Activated T-cell treated with anti-CD3 and anti-CD28 coated beads, Interleukin-2, amount 50 U/mL, for 1 hour (primary cell): ENCODE data around the gene MN1.
"Not testable (repeated sequence)": the region's sequence is repeated elsewhere in the genome, so short reads cannot be mapped to it uniquely, and the experiment has no call there.

ENCODE experiments used
- DNase-seq: peaks from one replicate; pipeline ENCODE4 v3.0.0-alpha.2; 2020

The MN1 gene

DNA sequence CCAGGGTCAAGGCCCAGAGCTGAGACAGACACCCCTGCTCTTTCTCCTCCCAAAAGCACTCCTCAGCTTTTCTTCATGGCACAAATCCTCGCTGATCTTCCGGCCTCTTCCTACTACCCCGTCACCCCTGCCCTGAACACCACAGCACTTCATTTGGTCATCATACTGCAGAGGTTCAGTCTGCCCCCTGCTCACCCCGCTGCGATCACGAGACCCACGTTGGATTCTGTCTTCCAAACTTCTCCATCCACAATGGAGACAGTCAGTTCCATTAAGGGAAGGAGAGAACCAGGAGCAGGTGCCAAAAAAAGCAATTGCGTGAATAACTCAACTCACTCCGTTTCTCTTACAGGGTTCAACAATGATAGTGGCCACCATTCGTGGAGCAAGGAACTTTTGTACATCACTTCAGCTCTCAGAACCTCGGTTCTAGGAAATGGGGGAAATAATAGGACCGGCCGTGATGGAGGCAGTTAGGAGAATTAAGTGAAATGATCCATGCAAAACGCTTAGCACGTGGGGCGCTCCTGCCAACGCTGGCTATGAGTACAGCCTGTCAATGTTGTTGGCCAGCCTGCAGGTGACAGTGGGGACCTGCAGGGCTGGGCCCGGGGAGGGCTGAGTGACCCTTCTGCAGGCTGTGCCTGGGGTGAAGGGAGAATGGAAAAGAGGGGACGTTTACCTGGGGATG lies 45.9 kb downstream of the MN1 start:
- DNase-seq: no peak

DNA sequence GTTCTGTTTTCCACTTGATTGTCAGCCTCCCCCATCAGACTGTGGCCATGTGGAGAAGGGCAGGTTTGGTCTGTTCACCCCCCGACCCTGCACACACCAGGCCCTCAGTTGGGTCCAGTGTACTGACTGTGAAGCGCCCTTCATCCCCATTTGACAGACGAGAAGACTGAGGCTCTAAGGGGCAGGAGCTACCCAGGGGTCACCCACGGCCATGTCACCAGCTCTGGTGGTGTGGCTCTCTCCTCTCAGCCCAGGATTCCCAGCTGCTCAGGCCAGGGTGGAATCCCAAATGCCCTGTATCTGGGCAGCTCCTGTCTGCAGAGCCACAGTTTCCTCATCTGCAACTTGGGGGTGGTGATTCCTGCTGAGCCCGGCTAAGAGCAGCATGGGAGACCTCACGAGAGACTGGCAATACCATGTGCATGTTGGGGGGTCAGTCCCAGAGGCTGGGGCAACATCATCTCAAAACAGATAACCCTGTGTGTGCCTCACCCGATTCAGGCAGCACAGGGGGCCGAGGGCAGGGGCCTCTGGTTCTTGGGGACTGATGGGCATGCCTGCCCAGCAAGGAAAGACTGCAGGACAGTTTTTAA lies 46.6 kb downstream of the MN1 start:
- DNase-seq: no peak

DNA sequence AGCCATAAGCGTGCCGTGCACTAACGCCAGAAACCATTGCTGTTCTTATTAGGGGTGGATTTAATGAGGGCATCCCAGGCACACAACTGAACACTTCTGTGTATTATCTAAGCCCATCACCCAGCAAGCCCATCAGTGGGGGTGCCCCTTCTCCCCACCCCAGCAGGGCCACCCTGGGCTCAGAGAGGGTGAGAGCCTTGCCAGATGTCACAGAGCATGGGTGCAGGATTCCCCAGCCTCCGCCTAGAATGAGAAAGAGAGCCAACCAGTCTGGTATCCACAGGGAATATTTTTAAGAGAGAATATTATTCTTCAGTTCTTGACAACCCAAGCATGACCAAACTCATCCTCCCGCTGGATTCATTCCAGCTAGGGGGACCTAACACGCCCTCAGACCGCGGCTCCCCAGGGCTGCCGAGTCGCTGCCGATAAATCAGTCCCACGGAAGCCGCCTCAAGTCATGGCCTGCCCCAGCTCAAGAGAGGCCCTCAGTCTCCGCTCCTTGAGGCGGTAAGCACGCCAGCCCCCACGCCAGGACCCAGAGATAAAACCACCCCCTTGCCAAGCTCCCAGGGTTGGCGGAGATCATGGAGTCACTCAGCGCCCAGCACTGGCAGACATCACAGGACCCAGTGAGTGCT lies 47.2 kb downstream of the MN1 start:
- DNase-seq: no peak

DNA sequence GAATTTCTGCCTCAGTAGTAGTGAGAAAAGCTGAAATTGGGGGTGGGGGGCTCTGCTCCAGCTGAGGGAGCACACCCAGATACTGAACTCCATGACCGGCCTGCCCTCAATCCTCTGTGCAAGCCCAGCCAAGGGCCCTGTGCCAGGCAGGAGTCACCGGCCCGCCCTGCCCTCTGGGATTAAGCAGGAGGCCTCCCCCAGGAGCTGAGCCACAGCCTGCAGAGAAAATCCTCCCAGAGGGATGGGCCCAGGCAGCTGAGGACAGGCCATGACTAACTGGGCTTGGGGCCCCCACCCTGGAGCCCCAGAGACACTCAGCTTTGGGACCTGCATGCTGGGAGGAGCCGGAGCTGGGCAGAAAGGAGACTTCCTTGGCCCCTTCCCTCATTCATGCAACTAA lies 48.8 kb downstream of the MN1 start:
- DNase-seq: no peak

DNA sequence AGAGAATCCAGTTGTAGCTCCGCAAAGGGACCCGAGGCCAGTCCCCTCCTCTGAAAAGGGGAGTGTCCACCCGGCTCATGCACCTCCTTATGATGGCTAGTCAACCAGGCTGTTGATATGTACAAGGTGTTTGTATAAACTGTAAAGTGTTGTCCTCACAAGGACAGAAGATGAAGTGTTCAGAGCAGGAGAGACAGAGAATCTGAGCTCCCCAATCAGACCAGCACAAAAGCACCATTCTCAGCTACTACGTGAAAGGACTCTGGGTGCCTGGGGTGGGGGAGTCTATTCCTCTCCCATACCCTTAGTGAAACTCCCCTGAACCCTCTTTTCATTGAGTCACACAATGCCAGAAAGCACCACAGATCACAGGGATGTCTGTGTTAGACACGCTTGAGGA lies 49.4 kb downstream of the MN1 start:
- DNase-seq: no peak

DNA sequence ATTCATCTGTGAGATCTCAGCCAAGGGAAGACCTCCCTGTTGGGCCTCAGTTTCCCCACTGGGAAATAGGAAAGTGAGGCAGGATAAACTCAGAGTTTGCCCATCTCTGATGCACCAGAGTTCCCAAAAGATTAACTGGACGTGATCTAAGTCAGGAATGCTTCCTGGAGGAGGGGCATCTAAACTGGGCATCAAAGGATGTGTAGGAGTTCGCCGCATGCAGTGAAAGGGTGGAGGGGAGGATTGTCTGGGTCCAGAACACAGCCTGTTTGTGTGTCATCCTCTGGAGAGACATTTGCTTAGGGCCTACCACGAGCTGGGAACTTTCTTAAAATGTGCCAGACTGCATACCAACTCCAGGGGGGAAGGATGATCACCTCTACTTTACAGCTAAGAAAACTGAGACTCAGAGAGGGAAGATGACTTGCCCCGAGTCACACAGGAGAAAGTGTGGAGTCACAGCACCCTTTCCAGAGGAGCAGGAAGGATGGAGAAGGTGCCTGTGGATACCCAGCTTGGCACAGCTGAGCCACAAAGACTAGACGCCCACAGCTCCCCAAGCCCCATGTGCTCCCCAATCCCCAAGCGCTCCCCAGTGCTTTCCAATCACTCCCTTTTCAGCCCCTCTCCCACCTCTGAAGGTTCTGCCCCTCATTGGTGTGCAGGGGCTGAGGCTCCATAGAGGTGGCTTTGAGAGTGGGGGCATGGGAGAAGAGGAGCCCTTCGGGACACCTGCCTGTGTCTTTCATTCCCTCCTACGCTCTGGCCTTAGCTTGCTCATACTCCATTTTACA lies 50.1 kb downstream of the MN1 start:
- DNase-seq: no peak

DNA sequence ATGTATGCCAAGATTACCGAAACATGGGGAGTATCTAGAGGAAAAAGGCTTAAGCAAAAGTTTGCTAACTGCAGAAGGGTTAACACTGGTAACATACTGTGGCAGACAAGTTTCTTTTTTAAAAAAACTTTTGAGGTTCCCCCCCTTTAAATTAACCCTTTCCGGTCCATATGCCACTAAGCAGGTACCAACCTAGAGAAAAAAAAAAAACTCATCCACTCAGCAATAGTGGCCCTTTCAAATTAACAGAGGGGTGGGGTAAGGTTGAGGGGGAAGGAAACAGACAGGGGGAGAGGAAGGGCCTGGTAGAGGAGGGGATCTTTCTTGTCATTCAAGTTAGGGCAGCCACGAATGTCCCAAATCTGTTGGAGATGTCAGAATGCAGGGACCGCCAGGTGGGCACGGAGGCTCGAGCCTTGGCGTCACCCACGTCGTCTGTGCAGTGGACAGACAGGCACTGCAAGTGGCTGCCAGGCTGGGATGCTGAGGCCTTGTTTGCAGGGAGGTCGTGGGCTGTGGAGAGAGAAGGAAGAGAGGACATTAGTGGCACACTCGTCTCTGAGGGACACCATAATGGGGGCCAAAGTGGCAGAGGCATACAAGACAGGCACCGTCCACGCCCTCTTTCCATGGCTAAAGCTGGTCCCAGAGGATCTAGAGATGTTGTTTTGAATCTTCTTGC lies 50.8 kb downstream of the MN1 start:
- DNase-seq: no peak

DNA sequence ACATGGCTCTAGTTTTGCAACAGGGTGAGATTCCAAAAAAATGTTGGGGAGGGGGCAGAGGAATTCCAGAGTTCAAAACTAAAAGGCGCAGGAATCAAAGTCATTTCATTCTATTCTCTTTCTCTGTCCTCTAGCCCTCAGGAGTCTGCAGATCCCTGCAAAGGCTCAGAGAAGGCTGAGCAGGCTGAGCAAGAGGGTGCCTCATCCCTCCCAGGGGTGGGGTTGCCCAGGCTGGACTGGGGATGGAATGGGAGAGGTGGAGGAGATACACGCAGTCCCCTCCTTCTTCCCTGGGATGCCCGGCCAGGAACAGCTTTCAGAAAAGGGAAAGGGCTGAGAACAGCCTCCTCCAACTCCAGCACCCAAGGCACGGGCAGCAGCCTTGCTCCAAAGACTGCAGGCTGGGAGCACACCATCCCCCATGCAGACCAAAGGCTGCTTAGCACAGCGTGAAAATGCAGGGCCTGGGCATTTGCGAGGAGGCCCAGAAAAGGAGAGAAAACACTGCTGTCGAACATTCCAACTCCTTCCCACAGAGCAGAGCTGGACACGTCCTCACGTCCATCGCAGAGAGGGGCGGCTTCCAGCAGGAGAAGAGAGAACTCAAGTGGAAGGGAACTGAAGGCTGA lies 51.8 kb downstream of the MN1 start:
- DNase-seq: no peak

DNA sequence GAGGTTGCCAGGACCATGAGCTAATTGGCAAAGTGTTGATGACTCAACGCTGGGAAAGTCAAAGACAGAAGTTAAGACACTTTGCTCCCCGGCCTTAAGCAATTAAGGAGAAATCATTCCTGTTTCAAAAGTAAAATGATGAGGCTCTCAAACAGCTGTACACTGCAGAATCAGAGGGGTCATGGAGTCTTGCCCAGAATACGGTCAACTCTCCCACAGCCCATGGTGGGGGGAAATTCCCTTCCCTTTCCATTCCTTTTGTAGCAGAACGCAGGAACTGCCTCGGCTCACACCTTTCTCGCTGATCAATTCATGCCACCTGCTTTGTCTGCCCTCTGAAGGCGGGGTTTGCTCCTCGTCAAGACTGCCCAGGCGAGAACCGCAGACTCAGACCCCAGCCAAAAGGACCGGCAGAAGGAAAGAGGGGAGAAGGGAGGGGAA lies 52.8 kb downstream of the MN1 start:
- DNase-seq: no peak

DNA sequence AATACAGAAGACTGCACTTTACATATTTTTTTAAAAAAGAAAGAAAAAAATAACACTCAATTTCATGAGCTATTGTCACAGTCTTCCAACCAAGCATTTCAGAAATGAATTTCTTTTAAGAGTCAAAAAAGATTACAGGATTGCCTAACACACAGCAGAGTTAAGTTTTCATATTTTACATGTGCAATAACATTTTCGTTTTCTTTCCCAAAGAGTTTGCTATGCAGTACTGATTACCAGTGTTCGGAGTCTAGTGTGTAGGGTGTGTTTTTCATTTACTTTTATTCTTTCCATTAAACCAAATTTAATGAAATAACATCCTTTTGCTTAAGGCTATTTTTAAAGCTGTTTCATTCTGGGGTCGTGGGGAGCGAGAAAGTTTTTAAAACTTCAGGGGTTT lies 53.2 kb downstream of the MN1 start:
- DNase-seq: no peak

DNA sequence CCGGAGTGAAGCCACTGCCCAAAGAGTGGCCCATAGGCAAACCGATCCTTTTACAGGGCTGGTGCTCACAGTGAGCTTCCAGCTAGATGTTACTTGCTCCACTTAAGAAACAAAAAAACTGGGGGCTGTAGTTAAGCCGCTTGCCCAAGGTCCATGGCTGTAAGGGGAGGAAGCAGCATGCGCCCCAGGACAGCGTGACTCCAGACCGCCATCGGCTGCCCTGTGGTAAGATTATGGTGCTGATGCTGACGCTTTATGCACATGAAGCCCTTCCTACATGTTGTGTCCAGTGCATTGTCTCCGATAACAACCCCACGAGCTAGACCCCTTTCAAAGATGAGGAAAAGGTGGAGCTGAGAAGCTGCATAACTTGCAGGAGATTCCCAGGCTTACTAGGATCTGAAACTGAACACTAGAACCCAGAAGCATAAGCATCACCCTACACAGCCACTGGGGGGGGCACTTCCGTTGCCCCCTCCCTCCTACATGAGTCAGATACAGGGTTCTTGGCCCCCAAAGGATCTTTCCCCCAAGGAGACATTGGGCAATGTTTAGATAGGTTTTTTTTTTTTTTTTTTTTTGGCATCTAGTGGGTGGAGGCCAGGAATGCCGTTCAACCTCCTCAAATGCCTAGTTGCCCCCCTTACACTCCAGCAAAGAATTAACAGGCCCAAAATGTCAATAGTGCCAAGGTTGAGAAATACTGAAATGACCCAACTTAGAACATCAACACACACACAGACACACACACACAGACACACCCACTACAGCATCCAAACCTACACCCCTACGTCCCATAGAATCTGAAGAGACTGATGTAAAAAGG lies 53.9 kb downstream of the MN1 start:
- DNase-seq: no peak

DNA sequence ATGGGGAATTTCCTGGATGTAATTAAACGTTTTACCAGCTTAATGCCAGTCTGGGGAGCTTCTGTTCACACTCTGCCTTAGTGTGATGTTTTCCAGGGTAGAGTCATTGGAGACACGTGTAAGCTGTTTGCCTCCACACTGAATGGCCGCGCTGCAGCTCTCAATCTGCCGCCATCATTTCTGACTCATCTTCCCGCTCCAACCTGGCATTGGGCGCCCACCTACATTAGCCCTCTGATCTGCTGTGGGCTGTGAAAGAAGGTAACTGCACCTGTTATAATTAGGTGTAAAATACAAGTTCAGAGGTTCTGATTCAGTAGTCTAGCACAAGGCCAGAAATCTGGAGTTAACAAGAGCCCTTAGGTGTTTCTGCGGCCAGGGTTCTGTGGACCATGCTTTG lies 54.6 kb downstream of the MN1 start:
- no peak for DNase-seq

DNA sequence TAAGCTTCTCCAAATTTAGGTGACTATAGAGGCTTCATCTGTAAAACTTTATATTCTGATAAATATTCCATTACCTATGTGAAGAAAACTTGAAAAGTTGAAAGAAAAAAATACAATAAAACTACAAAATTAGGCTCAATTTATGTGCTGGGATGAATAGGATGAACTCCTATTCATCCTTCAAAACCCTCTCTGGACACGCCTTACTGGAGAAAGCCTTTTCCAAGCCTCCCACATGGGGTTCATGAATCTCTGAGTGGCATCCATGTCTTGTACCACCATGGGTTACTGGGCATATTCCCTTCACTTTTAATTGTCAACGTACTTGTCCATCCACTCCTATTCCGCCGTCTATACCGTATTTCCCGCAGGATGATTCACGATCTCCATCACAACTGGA lies 55.7 kb downstream of the MN1 start:
- DNase-seq: no peak

DNA sequence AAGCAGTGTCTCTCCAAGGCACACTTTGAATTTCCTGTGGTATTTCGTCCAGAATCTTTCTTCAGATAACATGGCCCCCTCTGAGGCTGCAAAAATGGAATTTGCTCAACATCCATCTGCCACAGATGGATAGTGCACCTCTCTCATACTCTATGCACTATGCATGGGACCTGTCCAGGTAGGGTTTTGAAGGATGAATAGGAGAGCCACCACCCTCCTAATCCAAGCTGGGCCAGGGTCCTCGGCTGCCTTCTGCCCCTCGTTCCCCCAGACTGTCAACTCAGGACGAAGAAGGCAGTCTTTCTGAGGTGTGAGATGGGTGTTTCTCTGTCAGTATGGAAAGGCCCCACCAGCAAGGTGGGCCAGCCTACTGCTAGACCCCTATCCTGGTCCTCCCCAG lies 56.4 kb downstream of the MN1 start:
- DNase-seq: no peak

DNA sequence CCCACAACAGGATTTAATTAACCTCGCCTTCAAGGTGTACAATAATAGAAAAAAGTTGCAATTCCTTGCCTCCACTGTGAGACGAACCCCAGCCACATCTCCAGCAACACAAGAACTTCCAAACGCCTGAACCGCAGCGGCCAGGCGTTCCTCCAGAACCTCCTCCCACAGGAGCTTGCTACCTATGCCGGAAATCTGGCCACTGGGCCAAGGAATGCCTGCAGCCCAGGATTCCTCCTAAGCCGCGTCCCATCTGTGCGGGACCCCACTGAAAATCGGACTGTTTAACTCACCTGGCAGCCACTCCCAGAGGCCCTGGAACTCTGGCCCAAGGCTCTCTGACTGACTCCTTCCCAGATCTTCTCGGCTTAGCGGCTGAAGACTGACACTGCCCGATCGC lies 57.5 kb downstream of the MN1 start:
- DNase-seq: not testable (repeated sequence)

DNA sequence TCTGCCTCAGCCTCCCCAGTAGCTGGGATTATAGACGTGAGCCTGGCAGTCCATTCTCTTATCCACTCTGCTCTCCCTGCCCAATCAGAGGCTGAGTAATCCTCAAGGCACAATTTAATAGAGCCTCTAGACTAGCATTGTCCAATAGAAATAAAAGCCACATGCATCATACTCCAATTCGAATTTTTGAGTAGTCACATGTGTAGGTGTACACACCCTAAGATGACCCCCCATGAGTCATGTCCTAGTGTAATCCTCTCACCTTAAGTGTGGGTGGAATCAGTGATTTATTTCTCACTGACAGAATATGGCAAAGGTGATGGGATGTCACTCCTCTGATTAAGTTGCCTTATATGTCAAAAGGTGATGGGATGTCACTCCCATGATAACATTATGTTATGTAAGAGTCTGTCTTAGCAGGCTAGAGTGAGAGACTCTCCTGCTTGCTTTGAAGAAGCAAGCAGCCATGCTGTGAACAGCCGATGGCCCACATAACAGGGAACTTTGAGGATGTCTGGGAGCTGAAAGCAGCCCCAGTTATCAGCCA lies 61.3 kb downstream of the MN1 start:
- DNase-seq: no peak

DNA sequence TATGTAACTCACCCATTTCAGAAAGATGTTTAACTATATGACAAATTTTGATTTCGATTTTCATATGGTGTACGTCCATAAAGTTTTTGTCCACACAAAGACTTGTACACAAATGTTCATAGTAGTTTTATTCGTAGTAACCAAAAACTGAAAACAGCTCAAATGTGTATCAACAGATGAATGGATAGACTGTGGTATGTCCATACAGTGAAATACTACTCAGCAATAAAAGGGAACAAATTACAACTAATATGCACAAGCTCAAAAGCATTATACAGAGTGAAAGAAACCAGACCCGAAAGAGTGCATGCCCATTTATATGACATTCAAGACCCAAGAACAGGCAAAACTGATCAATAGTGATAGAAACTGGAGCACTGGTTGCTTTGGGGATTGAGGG lies 64.0 kb downstream of the MN1 start:
- no peak for DNase-seq

DNA sequence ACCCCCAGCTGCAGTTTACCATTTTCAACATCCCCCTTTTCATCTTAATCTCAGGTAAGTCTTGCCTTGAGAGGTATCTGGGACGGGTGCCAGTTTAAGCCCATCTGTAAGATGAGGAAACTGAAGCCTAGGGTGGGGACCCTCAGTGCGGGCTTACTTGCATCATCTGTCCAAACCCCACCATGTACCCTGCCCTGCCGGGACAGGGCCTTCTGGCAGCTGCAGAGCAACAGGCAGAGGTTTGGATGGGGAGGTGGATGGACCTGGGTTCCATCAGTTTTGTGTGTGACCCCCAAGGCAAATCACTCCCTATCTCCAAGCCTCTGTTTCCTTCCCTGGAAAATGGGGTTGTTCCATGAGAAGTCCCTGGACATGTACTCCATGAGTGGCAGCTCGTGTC lies 67.5 kb downstream of the MN1 start:
- no peak for DNase-seq

DNA sequence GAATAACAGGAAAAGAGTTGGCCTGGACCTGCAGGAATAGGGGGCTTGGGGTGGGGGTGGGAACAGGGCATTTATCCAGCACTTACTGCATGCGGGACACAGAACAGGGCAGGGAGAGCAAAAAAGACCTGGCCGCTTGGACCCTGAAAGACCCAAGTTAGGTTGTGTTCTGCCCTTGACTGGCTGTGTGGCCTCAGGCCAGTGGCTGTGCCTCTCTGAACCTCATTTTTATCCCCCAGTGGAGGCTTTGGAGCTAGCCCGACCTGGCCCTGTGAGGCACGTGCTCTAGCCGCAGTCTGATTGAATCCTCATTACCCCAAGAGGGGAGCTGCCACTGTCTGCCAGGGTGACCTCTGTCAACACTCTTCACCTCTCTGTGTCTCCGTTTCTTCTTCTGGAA lies 68.7 kb downstream of the MN1 start:
- DNase-seq: no peak

DNA sequence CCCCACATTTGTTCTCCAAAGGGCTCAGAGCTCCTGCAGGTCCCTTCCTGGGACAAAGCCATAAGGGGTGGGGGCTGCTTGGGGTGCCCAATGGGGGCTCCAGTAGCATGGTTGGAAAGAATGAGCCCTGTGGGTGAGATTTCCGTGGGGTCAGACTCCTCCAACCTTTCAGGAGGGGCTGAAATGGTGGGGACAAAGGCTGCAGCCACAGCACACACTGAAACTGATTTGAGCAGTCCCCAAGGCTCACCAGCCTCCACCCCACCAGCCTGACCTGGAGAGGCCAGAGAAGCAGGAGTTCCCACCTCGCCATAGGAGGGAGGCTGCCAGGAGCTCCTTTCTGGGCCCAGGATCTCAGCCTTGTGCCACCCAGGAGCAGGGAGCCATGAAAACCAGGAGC lies 69.2 kb downstream of the MN1 start:
- DNase-seq: no peak

DNA sequence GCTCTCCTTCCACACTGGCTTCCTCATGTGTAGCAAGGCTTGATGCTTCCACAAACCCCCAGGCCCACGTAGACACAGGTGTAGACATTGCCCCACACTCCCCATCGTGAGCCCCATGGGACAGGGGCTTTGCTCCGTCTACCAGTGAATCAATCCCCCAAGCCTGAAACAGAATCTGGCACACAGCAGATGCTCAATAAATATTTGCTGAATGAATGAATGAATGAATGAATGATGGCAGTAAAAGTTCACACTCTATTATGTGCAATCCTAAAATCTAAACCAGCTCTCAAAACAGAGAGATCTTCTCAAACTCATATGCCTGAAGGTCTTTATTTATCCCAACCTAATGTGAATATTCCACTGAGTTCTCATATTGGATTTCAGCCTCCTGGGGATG lies 69.9 kb downstream of the MN1 start:
- DNase-seq: no peak
